WI38 (cell line): ENCODE data around the gene FPR1.
"Not testable (repeated sequence)": the region's sequence is repeated elsewhere in the genome, so short reads cannot be mapped to it uniquely, and the experiment has no call there.

Source experiments
- H3K4me3 ChIP-seq: 2 replicates; pipeline ENCODE4 v1.5.1; 2011; ENCODE audit warnings: low read depth, mild to moderate bottlenecking, control low read depth, low read length
- CTCF ChIP-seq: IDR thresholded peaks from 2 replicates; pipeline ENCODE4 v1.5.1; 2012; ENCODE audit warnings: low read depth, mild to moderate bottlenecking, control low read depth, low read length

FPR1 gene

GRCh38 chr19:51746731-51747130, 4.9 kb downstream of the FPR1 start:
- TF ChIP-seq CTCF = no peak
- no peak overlapping the region for H3K4me3 ChIP-seq

GRCh38 chr19:51743405-51743804, 8.3 kb downstream of the FPR1 start:
- no peak for TF ChIP-seq CTCF
- H3K4me3 ChIP-seq = no peak overlapping the region

GRCh38 chr19:51742789-51743188, 8.9 kb downstream of the FPR1 start:
- no peak for TF ChIP-seq CTCF
- no peak overlapping the region for H3K4me3 ChIP-seq

- no peak overlapping the region for H3K4me3 ChIP-seq
- TF ChIP-seq CTCF = no peak
Observed at GRCh38 chr19:51740356-51740755, 11.3 kb downstream of the FPR1 start.

GRCh38 chr19:51739466-51740213, 12.0 kb downstream of the FPR1 start:
- no peak for TF ChIP-seq CTCF
- H3K4me3 ChIP-seq = no peak overlapping the region

- not testable (repeated sequence) for H3K4me3 ChIP-seq
Observed at GRCh38 chr19:51738523-51738922, 13.2 kb downstream of the FPR1 start.

- no peak for TF ChIP-seq CTCF
- no peak overlapping the region for H3K4me3 ChIP-seq
Observed at GRCh38 chr19:51737924-51738323, 13.8 kb downstream of the FPR1 start.

GRCh38 chr19:51737389-51737788, 14.3 kb downstream of the FPR1 start:
- no peak for TF ChIP-seq CTCF
- no peak overlapping the region for H3K4me3 ChIP-seq
